HG02943 (cell line): ENCODE data around the gene PTPRO.

Experiments used
- ATAC-seq: cut with Tn5 transposase; IDR thresholded peaks from one replicate; pipeline ENCODE4 v1.9.1; 2021; ENCODE audit warnings: mild to moderate bottlenecking, low read depth, moderate library complexity; ENCODE audit not compliant: unreplicated experiment

The PTPRO gene

DNA sequence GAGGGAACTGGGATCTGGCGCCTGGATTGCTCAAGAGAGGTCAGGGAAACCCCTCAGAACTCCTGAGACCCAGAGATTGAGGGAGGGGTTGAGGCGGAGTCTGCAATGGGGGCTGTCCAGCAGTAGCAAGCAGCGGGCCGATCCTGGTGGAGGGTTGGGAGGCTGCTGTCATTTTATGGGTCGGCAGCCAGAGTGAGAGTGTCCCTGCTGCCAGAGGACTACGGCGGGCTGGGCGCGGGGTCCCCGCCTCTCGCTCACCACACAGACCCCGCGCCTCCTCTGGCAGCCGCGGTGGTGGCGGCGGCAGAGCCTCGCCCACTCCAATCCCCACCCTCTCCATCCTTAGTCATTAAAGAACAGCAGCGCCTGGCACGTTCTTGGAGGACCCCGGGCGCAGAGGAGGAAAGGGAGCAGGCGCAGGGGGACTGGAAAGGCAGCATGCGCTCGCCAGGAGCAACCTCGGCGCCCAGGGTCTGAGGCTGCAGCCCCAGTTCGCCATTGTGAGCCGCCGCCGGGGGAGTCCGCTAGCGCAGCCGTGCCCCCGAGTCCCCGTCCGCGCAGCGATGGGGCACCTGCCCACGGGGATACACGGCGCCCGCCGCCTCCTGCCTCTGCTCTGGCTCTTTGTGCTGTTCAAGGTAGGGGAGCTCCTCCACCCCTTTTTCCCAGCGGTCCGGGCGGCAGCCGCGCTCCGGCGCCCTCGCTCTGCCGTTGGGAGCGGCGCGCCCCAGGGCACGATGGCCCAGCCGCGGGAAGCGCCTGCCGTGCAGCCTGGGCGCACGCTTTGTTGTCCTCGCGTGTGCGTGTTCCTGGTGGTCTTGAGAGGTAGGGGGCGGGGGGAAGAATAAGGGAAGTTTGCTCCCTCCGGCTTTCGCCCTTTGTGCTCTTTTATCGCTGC, at the start of gene PTPRO:
PTPRO (plus strand) TSS at position 345 of the 898 bp plus-strand sequence.
- ATAC-seq = no peak

DNA sequence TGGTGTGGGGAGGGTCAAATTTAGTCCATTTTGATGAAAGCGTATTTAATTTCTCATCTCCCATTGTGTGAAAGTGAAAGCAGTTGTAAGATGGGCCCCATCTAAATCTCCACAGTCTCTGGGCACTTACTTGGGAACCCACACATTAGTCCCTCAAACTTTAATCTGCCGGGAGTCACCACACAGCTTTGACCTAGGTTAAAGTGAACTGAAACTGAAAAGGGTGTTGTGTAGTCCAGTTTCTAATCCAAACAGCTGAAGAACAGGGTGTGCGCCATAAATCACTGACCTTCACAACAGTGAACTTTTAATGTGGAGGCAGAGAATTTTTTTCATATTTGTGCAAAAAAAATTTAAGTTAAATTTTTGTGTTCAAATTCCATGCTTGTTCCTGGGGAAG, 48.4 kb upstream of the PTPRO start:
- no peak for ATAC-seq

DNA sequence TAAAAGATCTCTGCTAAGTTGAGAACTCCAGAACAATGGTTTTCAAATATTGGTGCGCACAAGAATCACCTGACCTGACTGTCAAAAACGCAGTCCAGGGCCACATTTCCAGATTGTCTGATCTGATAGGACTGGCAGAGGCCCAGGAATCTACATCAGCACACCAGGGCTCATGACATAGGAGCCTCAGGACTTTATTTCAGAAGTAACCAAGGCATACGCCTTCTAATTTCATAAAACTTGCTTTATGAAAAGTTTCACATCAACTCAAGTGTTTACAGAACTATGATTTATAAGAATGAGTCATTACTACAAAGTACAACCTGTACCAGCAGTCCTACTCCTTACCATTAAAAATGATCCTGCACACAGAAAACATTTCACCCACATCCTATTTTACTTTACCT, 47.7 kb upstream of the PTPRO start:
- ATAC-seq = no peak

DNA sequence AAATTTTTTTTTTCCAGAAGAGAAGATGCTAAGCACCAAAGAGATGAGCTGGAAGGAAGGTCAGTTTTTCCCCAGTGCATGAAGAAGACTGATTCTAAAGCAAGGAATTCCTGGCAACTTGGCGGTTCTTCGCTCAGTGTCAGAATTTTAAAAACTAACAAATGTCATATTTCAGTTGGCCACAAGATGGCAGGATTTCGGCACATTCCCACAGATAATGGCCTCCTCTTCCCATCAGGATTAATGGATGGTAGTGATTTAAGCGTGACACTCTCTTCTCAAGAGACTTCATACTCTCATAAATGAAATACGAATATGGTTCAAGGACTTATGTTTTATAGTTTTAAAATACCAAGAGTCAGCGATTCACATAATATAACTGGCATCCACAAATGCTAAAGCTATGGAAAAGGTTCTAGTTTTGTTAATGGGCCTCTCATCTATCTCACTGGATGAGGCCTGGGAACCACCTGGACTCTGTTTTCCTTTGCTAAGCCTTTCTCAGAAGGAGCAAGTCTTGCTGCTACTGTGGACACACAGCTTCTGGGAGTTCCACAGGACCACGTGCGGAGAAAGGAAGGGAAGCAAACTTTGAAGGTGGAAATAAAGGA, 46.1 kb upstream of the PTPRO start:
- ATAC-seq = no peak

DNA sequence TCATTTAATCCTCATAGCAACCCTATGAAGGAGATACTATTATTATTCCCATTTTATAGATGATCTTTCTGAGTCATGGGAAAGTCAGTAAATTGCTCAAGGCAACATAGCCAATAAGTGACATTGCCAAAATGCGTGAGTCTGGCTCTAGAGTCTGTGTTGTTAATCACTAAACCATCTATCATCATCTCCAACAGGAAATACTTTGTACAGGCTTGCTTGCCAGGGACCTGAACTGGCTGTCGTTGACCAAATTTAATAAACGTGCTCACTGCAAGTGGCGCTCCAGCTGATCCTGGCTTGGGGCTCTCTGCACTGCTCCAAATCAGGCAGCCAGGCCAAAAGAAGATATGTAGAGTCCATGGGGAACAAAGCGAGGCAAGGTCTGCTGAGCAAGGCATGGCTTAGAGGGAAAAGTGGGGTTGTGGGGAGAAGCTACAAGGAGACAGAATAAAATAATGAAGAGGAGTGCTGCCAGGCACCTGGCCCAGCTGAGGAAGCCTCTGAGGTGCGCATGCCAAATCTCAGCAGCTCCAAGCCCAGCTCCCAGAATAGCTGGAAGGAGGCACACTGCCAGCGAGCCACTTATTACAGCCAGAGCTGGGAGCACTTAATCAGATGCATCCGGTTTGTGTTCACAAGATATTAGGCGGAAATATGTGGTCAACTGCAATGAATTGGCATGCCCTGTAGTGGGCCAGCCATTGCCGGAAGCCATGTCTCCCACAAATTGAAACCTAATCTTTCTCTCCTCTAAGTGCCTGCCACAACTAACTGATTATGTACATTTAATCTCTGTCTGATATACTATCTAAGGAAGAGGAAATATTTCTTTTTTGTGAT, 43.3 kb upstream of the PTPRO start:
- ATAC-seq = peak; percentile 85

DNA sequence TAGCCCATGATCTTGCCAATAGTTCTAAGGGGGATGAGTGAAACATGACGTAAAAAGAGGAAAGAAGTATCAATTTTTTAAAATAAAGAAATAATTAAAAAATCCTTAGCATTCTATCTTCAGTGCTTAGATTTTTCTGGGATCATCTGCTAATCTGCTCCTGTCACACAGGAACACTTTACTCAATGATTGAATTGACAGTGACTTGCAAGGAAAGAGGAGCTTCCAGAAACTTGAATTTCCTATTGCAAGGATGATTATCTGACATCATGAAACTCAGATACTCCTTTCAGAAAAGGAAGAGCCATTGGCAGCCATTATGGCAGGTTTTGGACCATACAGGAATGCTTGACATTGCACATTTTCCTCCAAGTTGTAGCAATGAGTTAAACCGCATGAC, 41.4 kb upstream of the PTPRO start:
- ATAC-seq = no peak

DNA sequence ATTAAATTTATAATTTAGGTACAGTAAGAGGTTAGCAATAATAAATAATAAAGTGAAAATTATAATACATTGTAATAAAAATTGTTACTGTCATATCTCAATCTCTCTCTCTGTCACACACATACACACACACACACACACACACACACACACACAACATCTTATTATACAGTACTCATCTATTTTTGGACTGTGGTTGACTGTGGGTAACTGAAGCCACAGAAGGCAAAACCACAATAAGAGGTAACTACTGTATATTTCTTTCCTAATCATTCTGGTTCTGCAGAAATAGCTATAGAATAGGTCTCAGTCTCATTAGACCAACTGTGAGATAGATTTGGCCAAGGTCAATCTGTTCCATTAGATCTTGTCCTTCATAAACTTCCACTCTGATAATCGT, 33.1 kb upstream of the PTPRO start:
- no peak for ATAC-seq

DNA sequence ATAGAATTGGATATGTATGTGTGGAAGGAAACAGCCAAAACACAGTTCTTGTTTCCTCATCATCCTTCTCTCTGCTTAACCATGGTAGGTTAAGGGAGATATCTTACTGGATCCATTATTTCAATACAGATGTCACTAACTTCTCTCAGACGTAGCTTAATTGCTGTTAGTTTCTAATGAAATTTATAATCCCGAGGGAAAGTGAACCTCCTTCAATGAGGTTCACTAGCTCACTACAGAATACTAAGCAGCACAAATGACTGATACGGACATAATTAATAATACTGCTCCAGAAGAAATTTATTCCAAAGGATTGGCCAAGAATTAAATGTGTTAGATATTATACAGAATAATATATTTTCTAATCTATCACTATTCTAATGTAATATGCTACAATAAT, 28.6 kb upstream of the PTPRO start:
- no peak for ATAC-seq

DNA sequence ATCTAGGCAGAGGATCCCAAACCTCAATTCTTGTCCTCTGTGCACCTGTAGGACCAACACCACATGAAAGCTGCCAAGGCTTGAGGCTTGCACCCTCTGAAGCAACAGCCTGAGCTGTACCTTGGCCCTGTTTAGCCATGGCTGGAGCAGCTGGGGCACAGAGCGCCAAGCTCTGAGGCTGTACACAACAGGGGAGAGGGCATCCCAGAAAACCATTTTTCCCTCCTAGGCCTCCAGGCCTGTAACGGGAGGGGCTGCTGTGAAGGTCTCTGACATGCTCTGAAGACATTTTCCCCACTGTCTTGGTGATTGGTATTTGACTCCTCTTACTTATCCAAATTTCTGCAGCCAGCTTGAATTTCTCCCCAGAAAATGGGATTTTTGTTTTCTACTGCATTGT, 22.4 kb upstream of the PTPRO start:
- ATAC-seq = no peak

DNA sequence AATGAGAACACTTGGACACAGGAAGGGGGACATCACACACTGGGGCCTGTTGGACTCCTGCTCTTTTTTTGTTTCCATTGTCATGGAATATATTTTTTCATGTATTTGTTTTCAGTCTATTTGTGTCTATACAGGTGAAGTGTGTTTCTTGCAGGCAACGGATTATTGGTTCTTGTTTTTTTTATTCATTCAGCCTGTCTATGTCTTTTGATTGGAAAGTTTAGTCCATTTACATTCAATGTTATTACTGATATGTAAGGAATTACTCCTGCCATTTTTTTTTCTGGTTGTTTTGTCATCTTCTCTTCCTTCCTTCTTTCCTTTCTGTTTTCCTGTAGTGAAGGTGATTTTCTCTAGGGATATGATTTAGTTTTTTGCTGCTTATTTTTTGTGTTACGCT, 18.0 kb upstream of the PTPRO start:
- no peak for ATAC-seq

DNA sequence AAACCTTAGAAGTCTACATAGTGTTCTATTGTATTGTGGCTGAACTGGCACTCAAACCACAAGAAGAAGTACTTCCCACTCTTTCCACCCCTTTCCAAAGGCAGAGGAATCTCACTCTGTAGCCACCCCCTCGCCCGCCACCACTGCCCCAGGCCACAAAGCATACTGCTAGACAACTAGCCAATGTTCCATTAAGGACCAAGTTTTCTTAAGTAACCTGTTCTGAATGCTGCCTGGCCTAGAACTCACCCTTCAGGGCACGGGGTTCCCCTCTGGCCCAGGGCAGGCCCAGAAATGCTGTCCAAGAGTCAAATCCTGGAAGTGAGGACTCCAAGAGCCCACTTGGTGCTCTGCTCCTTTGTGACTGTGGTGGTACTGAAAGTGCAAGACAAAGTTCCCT, 15.7 kb upstream of the PTPRO start:
- ATAC-seq = no peak

DNA sequence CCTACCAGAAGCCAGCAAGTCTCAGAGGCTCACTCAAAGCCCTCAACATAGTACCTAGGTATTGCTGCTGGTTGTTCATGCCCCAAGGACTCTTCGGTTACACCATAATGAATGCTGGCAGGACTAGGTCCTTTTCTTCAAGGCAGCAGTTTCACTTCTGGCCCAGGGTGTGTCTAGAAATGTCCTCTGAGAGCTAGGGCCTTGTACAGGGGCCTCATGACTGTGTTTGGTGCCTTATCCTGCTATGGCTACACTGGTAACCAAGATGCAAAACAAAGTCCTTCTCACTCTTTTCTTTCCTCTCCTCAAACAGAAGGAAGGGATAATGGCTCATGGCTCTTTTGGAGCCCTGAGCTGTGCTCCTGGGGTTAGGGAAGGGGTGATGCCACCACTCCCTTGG, 15.2 kb upstream of the PTPRO start:
- no peak for ATAC-seq

DNA sequence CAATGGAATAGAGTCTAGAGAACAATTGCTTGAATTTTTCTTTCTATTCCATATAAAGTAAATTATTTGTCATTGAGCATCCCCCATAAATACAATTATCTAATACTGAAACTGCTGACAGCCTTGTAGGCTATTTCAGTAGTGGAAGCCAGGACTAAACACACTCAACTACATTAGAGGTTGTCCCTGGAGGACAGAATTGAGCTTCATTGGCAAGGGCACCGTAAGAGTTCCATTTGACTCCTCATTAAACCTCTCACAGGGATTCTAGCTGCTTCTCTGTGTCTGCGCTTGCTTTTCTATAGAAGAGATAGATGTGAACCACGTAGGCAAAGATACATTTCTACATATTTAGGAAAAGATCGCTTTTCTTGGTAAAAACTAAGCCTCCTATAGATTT, 3.5 kb upstream of the PTPRO start:
- no peak for ATAC-seq

DNA sequence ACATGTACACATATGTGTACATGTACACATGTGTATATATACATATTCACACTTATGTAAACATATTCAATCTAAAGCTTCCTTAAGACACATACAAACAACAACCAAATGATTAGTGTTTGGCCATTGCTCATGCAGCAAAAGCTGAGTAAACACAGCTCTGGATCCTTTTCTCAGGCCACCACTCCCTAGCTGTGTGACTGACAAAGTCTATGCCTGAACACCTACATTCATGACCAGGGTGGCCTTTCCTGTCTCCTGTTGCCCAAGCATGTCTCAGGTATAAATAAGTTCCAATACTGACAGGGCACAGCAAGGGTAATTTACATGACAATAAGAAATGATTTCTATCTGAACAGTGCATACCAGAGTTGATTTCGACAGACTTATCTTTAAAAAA, 1.4 kb upstream of the PTPRO start:
- ATAC-seq = no peak

DNA sequence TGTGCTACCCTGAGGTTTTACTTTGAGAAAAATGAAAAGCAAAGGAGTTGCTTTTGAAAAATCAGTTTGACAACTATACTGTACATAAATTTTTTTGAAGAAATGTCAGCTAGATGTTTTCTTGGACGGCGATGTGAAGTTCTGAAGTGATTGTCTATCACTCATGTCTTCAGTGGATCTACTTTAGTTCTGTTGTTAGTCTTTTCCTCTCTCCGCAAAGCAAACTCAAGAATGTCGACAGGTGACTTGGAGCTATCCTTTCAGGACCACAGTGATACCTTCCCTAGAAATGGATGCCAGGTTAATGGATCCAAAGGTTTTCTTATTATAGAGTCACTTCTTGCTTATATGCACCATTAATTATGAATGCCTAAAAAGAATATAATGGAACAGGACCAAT, 1.2 kb downstream of the PTPRO start:
- no peak for ATAC-seq

DNA sequence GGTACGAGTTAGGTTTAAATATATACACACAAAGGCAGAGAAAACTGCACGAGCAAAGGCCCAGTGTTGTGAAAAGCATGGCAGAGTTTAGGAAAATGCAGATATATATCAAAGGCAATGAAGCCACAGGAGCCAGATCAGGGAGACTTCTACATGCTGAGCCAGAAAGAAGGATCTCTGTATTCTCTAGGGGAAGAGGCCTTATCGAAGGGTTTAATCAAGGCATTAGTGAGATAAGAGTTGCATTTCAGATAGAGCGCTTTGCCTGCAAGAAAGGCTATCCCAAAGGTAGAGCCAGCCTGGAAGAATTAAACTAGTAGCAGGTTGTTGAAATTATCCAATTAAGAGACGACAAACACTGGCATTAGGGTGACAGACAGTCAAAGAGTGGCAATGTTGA, 7.6 kb downstream of the PTPRO start:
- no peak for ATAC-seq

DNA sequence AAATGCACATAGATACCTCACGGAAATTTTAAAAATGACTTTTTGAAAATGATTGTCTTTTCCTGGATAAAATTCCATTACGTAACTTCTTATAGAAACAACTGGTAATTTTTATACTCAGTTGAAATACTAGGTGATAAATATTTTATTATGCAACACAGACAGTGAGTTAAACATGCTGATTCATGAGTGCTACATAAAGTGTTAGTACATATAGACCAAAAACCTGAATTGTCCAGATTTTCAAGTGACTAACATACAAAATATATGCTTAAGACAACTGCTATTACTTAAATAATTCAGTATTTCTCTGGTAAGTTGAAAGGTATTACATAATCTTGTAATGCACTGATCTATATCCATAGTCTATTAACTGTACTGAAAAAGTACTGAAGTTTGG, 11.9 kb downstream of the PTPRO start:
- no peak for ATAC-seq

DNA sequence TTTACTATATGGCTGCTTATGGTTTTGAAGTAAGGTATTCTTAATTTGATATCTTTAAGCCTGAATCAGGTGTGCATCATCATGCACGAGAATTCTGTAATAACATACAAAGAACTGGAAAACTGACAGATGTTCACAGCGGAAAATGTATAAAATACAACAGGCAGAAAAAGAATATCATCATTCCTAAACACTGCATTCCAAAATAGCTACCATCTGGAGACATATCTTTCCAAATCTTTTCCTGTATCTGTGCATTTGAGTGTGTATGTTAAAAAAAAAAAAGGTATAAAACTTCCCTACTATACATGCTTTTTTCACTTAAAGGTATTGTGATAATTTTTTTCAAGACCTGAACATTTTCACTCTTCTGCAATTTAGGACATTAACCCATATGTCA, 13.7 kb downstream of the PTPRO start:
- ATAC-seq = no peak

DNA sequence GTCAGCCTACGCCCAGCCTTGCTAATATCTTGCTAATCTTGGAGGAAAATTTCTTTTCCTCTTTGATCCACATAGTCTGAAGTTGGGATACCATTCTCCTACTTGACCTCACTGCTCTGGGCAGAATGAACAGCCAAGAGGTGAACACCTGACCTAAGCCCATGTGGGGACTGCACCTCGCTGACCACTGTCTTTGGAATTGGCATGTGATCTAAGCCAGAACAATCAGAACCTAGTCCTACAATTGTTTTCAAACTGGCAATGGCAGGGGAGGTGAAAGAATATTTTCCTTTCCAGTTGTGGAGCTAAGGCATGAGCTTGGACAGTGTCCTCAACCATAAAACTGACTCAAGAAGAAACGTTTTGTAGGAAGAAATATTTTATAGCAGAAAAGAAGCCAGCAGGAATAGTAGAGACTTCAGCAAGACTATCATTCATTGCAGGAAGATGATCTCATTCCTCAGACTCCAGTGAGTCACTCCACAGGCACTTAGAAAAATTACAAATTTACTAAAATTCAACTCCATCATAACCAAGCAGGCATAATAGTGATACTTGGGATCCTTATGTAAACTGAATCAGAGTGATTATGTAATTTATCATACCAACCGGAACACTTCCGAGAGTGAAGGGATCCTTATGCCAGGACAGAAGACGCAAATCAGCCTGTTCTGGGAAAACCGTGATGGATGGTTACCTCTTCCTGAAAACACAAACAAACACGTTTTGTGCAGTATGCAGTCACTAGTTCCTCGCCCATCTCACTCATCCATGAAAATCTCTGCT, 14.7 kb downstream of the PTPRO start:
- no peak for ATAC-seq

DNA sequence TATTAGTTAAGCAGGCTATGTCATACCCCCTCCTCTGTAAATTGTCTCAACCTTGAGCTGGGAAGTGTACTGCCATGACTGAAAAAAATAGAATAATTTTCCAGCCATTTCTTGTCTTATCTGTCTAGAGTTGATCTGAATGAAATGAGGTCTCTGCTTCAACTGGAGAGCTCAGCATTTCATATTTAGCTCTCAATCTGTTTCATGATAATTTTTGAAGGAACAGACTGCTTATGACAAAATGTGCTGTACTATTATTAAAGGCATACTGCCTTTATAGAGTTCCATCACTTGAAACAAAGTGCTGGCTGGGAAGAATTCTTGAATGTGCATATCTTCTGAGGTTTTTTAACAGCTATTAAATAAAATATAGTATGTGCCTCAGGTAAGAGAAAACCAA, 19.1 kb downstream of the PTPRO start:
- no peak for ATAC-seq

DNA sequence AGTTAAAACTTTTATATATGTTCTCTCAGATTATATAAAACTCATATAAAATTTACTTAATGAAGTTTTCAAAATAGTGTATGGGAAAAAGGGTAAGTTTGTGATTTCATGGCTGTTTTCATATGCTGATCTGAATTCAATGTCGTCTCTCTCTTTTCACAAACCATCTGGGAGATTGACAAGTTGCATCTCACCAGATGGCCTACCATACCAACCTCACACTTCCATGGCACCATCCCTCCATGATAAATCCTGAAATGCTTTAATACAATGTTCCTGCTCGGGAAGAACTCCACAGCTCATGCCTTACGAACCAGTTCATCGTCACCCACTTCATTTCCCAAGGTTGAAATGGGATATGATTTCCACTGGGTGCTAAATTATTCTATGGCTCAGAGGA, 22.3 kb downstream of the PTPRO start:
- ATAC-seq = no peak
